ENCODE results near the gene LDLRAD4.
"Not testable (repeated sequence)": the region's sequence is repeated elsewhere in the genome, so short reads cannot be mapped to it uniquely, and the experiment has no call there.

LDLRAD4 gene

GRCh38 chr18:13346449-13346848 lies 127.9 kb downstream of the LDLRAD4 start:
- not testable (repeated sequence) for DNase-seq

- peak in 1 of 5 donors; percentile 27 for DNase-seq
Observed at GRCh38 chr18:13353084-13353823, 134.7 kb downstream of the LDLRAD4 start.

GRCh38 chr18:13354402-13354801 lies 135.8 kb downstream of the LDLRAD4 start:
- DNase-seq = no peak

- no peak for DNase-seq
Observed at GRCh38 chr18:13356032-13356431, 137.5 kb downstream of the LDLRAD4 start.

- DNase-seq = no peak
Observed at GRCh38 chr18:13357289-13357688, 138.7 kb downstream of the LDLRAD4 start.

GRCh38 chr18:13359210-13359609 lies 140.7 kb downstream of the LDLRAD4 start:
- DNase-seq = no peak

- no peak for DNase-seq
Observed at GRCh38 chr18:13361431-13361830, 142.9 kb downstream of the LDLRAD4 start.

- no peak for DNase-seq
Observed at GRCh38 chr18:13362051-13362450, 143.5 kb downstream of the LDLRAD4 start.

GRCh38 chr18:13362607-13363006 lies 144.0 kb downstream of the LDLRAD4 start:
- no peak for DNase-seq

GRCh38 chr18:13363359-13363758 lies 144.8 kb downstream of the LDLRAD4 start:
- DNase-seq = no peak

- no peak for DNase-seq
Observed at GRCh38 chr18:13364721-13365205, 146.2 kb downstream of the LDLRAD4 start.

GRCh38 chr18:13366131-13366530 lies 147.6 kb downstream of the LDLRAD4 start:
- no peak for DNase-seq

GRCh38 chr18:13366541-13366940 lies 148.0 kb downstream of the LDLRAD4 start:
- DNase-seq = no peak

GRCh38 chr18:13366962-13367892 lies 148.7 kb downstream of the LDLRAD4 start:
- DNase-seq = no peak

GRCh38 chr18:13368080-13368813 lies 149.7 kb downstream of the LDLRAD4 start:
- DNase-seq = no peak

GRCh38 chr18:13369353-13369752 lies 150.8 kb downstream of the LDLRAD4 start:
- DNase-seq = no peak

GRCh38 chr18:13369756-13370510 lies 151.4 kb downstream of the LDLRAD4 start:
- no peak for DNase-seq

- DNase-seq = no peak
Observed at GRCh38 chr18:13370995-13371625, 152.6 kb downstream of the LDLRAD4 start.

- peak in 1 of 5 donors; percentile 14 for DNase-seq
Observed at GRCh38 chr18:13371689-13372418, 153.3 kb downstream of the LDLRAD4 start.

GRCh38 chr18:13372531-13372951 lies 154.0 kb downstream of the LDLRAD4 start:
- DNase-seq = no peak

GRCh38 chr18:13374096-13374467 lies 155.5 kb downstream of the LDLRAD4 start:
- DNase-seq = no peak
